ENCODE measurements around the gene METTL24.

The METTL24 gene

DNA sequence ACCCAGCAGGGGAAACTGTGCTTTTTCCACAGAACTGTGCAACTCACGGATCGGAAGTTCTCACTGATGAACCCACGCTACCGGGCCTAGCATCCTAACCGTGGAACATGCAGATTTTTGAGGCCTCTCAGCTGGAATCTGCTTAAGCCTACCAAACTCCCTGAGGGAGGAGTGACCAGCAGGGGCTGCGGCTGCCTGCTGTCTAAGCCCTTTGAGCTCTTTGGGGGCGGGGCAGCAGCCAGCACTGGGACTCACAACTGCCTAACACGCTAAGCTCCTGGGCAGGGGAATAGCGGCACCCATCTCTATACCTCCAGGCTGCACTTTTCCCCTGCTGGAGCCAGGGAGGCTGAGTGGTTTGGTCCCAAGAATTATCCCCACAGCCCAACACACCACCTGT is 20.4 kb upstream of the METTL24 start:
- H3K4me3 ChIP-seq (ENCODE audit: low read depth, low read length), result no peak overlapping the region
- TF ChIP-seq, protein P1, sequence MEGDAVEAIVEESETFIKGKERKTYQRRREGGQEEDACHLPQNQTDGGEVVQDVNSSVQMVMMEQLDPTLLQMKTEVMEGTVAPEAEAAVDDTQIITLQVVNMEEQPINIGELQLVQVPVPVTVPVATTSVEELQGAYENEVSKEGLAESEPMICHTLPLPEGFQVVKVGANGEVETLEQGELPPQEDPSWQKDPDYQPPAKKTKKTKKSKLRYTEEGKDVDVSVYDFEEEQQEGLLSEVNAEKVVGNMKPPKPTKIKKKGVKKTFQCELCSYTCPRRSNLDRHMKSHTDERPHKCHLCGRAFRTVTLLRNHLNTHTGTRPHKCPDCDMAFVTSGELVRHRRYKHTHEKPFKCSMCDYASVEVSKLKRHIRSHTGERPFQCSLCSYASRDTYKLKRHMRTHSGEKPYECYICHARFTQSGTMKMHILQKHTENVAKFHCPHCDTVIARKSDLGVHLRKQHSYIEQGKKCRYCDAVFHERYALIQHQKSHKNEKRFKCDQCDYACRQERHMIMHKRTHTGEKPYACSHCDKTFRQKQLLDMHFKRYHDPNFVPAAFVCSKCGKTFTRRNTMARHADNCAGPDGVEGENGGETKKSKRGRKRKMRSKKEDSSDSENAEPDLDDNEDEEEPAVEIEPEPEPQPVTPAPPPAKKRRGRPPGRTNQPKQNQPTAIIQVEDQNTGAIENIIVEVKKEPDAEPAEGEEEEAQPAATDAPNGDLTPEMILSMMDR (IDR thresholded peaks at IDR 0.05; ENCODE audit: low read depth, low read length), result no peak

DNA sequence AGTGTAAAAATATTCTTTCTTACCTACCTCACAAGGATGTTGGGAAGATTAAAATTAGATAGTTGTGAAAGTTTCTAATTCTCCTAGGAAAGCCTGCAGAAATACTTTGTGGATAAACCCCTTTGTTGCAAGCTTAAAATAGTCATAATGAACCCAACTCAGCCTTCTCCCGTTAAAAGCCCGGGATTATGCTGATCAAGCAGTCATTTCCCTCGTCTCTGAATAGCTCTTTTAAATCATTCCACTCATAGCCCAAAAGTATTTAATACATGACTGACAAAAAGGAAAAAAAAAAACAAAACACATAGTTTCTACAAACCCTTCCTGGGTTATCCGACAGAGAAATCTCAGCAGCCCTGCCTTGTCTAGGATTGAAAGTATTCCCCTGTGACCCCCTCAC is 10.9 kb upstream of the METTL24 start:
- TF ChIP-seq, protein P1 (IDR thresholded peaks at IDR 0.05; ENCODE audit: low read depth, low read length), result no peak
- no peak overlapping the region for H3K4me3 ChIP-seq (ENCODE audit: low read depth, low read length)

DNA sequence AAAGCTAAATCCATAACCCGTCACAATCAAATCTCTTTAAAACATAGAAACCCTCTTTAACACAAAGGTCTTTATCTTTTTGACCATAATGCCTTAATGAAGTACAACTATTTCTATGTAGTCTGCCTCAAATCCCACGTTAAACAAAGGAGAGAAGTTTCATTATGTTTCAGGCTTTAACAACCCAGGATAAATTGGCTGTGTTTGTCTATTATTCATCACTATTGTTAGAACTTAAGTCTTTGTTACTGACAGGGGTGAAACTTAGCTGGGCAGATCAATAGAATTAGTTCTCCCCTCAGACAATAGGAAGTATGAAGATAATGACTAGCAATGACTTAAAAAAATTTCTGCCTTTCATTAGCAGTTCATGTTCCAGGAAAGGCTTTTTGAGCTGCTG is 10.1 kb upstream of the METTL24 start:
- no peak overlapping the region for H3K4me3 ChIP-seq (ENCODE audit: low read depth, low read length)
- TF ChIP-seq, protein P1 (IDR thresholded peaks at IDR 0.05; ENCODE audit: low read depth, low read length), result no peak

DNA sequence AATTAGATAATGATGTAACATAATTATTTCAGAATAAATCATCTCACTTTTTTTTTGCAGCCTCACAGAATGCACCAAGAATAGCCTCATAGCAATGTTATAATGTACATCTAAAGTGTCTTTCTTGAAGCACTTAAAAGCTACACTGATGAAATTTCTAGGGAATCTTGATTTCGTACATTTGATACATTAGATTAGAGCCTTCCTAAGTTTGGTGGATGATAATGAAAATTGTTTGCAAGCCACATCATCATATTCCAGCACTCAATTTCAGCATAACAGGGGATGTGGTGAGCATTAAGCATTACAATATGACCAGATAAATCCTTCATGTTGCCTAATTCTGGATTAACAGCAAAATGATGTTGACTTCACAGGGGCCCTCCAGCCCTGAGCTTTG is 9.7 kb upstream of the METTL24 start:
- H3K4me3 ChIP-seq (ENCODE audit: low read depth, low read length), result no peak overlapping the region
- TF ChIP-seq, protein P1 (IDR thresholded peaks at IDR 0.05; ENCODE audit: low read depth, low read length), result no peak

DNA sequence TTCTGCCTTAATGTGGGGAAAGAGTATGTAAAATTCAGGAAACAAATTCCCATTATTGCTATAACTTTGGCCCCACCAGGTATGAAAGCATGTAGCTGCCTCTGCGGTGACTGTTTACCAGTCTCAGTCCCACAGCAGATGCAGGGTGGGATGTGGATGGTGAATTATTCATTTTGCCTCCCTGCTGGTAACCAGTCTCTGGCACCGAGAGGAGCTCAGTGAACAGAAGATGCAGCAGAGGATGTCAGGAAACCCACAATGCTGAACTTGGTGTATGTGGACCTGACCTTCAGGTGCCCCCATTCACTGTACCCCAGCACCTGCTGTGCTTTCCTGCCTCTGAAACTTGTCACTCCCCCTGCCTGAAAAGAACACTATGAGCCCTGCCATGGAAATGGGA is 8.8 kb upstream of the METTL24 start:
- TF ChIP-seq, protein P1 (IDR thresholded peaks at IDR 0.05; ENCODE audit: low read depth, low read length), result no peak
- H3K4me3 ChIP-seq (ENCODE audit: low read depth, low read length), result no peak overlapping the region

DNA sequence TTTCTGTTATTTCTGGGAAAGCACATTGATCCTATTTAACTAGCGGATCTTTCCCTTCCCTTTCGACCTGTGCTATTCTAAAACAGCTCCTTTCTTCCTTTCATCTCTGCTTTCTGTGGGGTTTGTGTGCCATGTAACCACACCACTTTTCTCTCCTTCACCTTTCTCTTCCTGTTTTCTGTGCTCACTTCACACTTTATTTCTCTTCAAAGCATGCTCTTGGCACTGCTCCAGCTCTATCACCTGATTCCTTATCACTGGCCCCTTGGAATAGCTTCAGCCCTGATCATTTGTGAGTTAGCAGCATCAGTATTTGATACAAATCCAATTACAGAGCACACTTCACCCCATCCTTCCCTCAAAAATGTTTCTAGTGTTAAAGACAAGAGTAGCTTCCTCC is 8.1 kb upstream of the METTL24 start:
- H3K4me3 ChIP-seq (ENCODE audit: low read depth, low read length), result no peak overlapping the region
- TF ChIP-seq, protein P1 (IDR thresholded peaks at IDR 0.05; ENCODE audit: low read depth, low read length), result no peak

DNA sequence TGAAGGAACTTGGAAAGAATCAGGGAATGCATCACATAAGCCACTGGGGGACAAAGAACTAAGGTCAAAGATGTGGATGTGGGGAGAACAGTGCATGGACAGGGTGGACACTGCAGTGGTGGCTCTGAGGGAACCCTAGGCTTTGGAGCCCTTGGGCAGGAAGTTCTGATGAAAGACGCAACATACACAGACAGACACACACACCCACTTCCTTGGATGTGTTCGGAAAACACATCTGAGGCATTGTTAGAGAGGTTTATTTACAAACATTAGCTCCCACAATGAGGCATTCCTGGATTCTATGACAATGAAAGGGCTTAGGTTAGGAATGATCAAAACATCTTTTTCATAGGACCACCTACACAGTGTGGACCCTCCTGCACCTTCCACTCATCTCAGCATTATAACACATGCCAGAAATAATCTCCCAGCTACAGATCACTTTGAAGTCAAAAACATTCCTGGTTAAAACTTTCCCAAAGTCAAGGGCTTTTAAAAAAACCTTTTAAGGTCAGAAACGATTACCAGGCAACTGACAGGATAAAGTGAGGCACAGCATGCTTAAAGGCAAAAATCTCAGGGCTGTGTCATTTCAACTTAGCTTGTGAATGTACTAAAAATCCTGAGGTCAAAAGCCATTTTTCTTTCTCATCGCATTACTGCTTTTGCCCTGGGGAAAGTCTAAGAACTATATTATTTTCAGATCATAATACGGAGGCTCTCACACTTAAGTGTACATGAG is 6.4 kb upstream of the METTL24 start:
- TF ChIP-seq, protein P1 (IDR thresholded peaks at IDR 0.05; ENCODE audit: low read depth, low read length), result no peak

More for the DNA sequence above, 6.4 kb upstream of the METTL24 start:
- H3K4me3 ChIP-seq (ENCODE audit: low read depth, low read length), result no peak overlapping the region

All from WI38 (cell line).